H1 (cell line): ENCODE data around the gene ARMC5. TPM values are rescaled to one million over a fixed set of nuclear protein-coding genes. Genes with fewer than 3 reads are reported as not detected.

ENCODE experiments used
- CTCF ChIA-PET: fragments of 300-600 bp; sonication (Branson Sonifier 250); formaldehyde crosslinking; loops from one replicate; lab custom pipeline; 2021; ENCODE audit not compliant: partially characterized antibody; lab: Charles Lee
- POLR2A ChIA-PET: fragments of 300-600 bp; sonication (Branson Sonifier 250); formaldehyde crosslinking; loops from one replicate; lab custom pipeline; 2021; ENCODE audit warnings: inconsistent platforms; ENCODE audit not compliant: partially characterized antibody; lab: Charles Lee
- DNase-seq, 2 experiments: peaks; one replicate each; pipeline versions ENCODE4 v3.0.0 to v3.0.0-alpha.2; 2010 to 2022; ENCODE audit warnings: low spot score in 2 of 2, low read depth in 1 of 2, mixed read lengths in 1 of 2
- FAIRE-seq: peaks from 2 replicates; lab custom pipeline; 2011; peaks lifted over from hg19 to GRCh38; lab: Jason Lieb, UNC
- H2AFZ ChIP-seq: 2 replicates; pipeline ENCODE4 v1.8.1; 2012; ENCODE audit warnings: low read length, inconsistent platforms
- H2AK5ac ChIP-seq: 2 replicates; pipeline ENCODE4 v1.6.1; 2013; ENCODE audit warnings: low read depth, low read length
- H2BK120ac ChIP-seq: replicated peaks from 2 replicates; pipeline ENCODE3; 2013; ENCODE audit warnings: low read depth, low read length, inconsistent platforms
- H2BK12ac ChIP-seq: 2 replicates; pipeline ENCODE4 v1.6.1; 2013; ENCODE audit warnings: low read depth, low read length
- H2BK15ac ChIP-seq: 2 replicates; pipeline ENCODE4 v1.6.1; 2013; ENCODE audit warnings: low read length
- H2BK20ac ChIP-seq: 2 replicates; pipeline ENCODE4 v1.6.1; 2013; ENCODE audit warnings: low read length
- H2BK5ac ChIP-seq: 2 replicates; pipeline ENCODE4 v1.6.1; 2013; ENCODE audit warnings: low read depth, low read length
- H3K14ac ChIP-seq: 2 replicates; pipeline ENCODE4 v1.6.1; 2013; ENCODE audit warnings: inconsistent platforms; ENCODE audit not compliant: insufficient read length
- H3K18ac ChIP-seq: 2 replicates; pipeline ENCODE4 v1.6.1; 2013; ENCODE audit warnings: low read length; ENCODE audit errors: extremely low read depth
- H3K23ac ChIP-seq: 2 replicates; pipeline ENCODE4 v1.6.1; 2013; ENCODE audit warnings: inconsistent platforms; ENCODE audit not compliant: insufficient read length
- H3K23me2 ChIP-seq: 2 replicates; pipeline ENCODE4 v1.6.1; 2013; ENCODE audit warnings: low read depth, low read length
- H3K27ac ChIP-seq: 2 replicates; pipeline ENCODE4 v1.6.1; 2011; ENCODE audit warnings: low read depth, low read length, inconsistent platforms
- H3K27me3 ChIP-seq, 4 experiments: replicated peaks in 1 of 4; 1 replicate in 1 of 4; 2 replicates in 3 of 4; pipeline versions ENCODE4 v1.6.1 to v1.8.1; 2011 to 2013; ENCODE audit warnings: low read length in 3 of 4, mild to moderate bottlenecking in 3 of 4, inconsistent platforms in 2 of 4, mixed read lengths in 2 of 4, moderate library complexity in 1 of 4; ENCODE audit not compliant: control insufficient read depth in 3 of 4, insufficient read depth in 3 of 4; ENCODE audit errors: extremely low read depth in 1 of 4
- H3K36me3 ChIP-seq, 4 experiments: 2 replicates each; pipeline versions ENCODE4 v1.6.1 to v1.8.1; 2011 to 2013; ENCODE audit warnings: mild to moderate bottlenecking in 4 of 4, low read length in 3 of 4, moderate library complexity in 2 of 4, control low read depth in 1 of 4, inconsistent platforms in 1 of 4; ENCODE audit not compliant: insufficient read depth in 4 of 4, control insufficient read depth in 2 of 4
- H3K4ac ChIP-seq: replicated peaks from 2 replicates; pipeline ENCODE3; 2013; ENCODE audit warnings: low read length, low read depth, mixed read lengths, inconsistent platforms; ENCODE audit not compliant: insufficient read length
- H3K4me1 ChIP-seq, 4 experiments: replicated peaks in 1 of 4; 1 replicate in 1 of 4; 2 replicates in 3 of 4; pipeline versions ENCODE4 v1.6.1 to v1.8.1; 2011 to 2013; ENCODE audit warnings: low read length in 3 of 4, inconsistent platforms in 2 of 4, mixed read lengths in 1 of 4; ENCODE audit not compliant: insufficient read depth in 4 of 4, control insufficient read depth in 3 of 4
- H3K4me2 ChIP-seq, 2 experiments: 2 replicates each; pipeline versions ENCODE4 v1.6.1 to v1.8.1; 2011 to 2013; ENCODE audit warnings: low read depth in 2 of 2, low read length in 2 of 2, control low read depth in 1 of 2, inconsistent platforms in 1 of 2, mild to moderate bottlenecking in 1 of 2; ENCODE audit not compliant: insufficient read depth in 1 of 2
- H3K4me3 ChIP-seq, 4 experiments: fragments of 200-600, 300-600 bp in 1 of 4; sonication (generic), shearing (Covaris generic), sonication (Bioruptor Twin) in 1 of 4; 2 replicates each; pipeline versions ENCODE4 v1.5.1 to v1.8.1; 2011 to 2016; ENCODE audit warnings: low read length in 4 of 4, low read depth in 3 of 4, control low read depth in 2 of 4, inconsistent platforms in 2 of 4, mild to moderate bottlenecking in 2 of 4, mixed read lengths in 1 of 4, moderate library complexity in 1 of 4; ENCODE audit not compliant: insufficient read depth in 2 of 4; ENCODE audit errors: extremely low read depth in 1 of 4
- H3K56ac ChIP-seq: replicated peaks from 2 replicates; pipeline ENCODE3; 2013; ENCODE audit warnings: low read depth, mild to moderate bottlenecking, mixed read lengths, low read length, inconsistent platforms; ENCODE audit not compliant: insufficient read length
- H3K79me1 ChIP-seq: 2 replicates; pipeline ENCODE4 v1.6.1; 2013; ENCODE audit warnings: low read depth, low read length, control low read depth
- H3K79me2 ChIP-seq, 2 experiments: 2 replicates each; pipeline versions ENCODE4 v1.6.1 to v1.8.1; 2012 to 2013; ENCODE audit warnings: low read length in 2 of 2, mild to moderate bottlenecking in 2 of 2, inconsistent platforms in 1 of 2; ENCODE audit not compliant: insufficient read depth in 2 of 2, control insufficient read depth in 1 of 2
- H3K9ac ChIP-seq, 4 experiments: replicated peaks in 1 of 4; 1 replicate in 1 of 4; 2 replicates in 3 of 4; pipeline versions ENCODE4 v1.6.1 to v1.8.1; 2011 to 2013; ENCODE audit warnings: low read depth in 3 of 4, low read length in 3 of 4, control low read depth in 2 of 4, mild to moderate bottlenecking in 2 of 4, moderate library complexity in 2 of 4, inconsistent platforms in 1 of 4; ENCODE audit errors: extremely low read depth in 1 of 4
- H3K9me3 ChIP-seq, 2 experiments: 2 replicates each; pipeline versions ENCODE4 v1.6.1 to v1.8.1; 2012 to 2013; ENCODE audit warnings: mild to moderate bottlenecking in 2 of 2, moderate library complexity in 2 of 2, control low read depth in 1 of 2, inconsistent platforms in 1 of 2, low read depth in 1 of 2, low read length in 1 of 2, mixed read lengths in 1 of 2; ENCODE audit not compliant: insufficient read depth in 2 of 2
- H4K20me1 ChIP-seq, 2 experiments: replicated peaks in 1 of 2; 2 replicates each; pipeline versions ENCODE3 to v1.8.1; 2011 to 2013; ENCODE audit warnings: inconsistent platforms in 2 of 2, low read length in 2 of 2, mild to moderate bottlenecking in 1 of 2; ENCODE audit not compliant: insufficient read depth in 2 of 2, control insufficient read depth in 1 of 2
- H4K5ac ChIP-seq: 2 replicates; pipeline ENCODE4 v1.6.1; 2013; ENCODE audit warnings: low read length, low read depth, mixed read lengths, inconsistent platforms; ENCODE audit not compliant: insufficient read length
- H4K8ac ChIP-seq: 2 replicates; pipeline ENCODE4 v1.8.0; 2013; ENCODE audit warnings: mild to moderate bottlenecking, moderate library complexity, low read length, inconsistent platforms; ENCODE audit not compliant: insufficient read depth; ENCODE audit errors: extremely low read depth
- H4K91ac ChIP-seq: replicated peaks from 2 replicates; pipeline ENCODE3; 2013; ENCODE audit warnings: low read length, mixed read lengths, inconsistent platforms; ENCODE audit not compliant: insufficient read length
- BACH1 ChIP-seq: IDR thresholded peaks from 2 replicates; pipeline ENCODE4 v1.6.1; 2012; ENCODE audit warnings: low read length, improper control_type of control experiment
- BRCA1 ChIP-seq: IDR thresholded peaks from 2 replicates; pipeline ENCODE4 v1.6.1; 2012; ENCODE audit warnings: low read depth, low read length, improper control_type of control experiment
- CHD2 ChIP-seq: IDR thresholded peaks from 2 replicates; pipeline ENCODE4 v1.6.1; 2012; ENCODE audit warnings: low read length, improper control_type of control experiment
- CTBP2 ChIP-seq: IDR thresholded peaks from 2 replicates; pipeline ENCODE4 v1.7.0; 2011; ENCODE audit warnings: borderline replicate concordance, mild to moderate bottlenecking, moderate library complexity, mixed read lengths, low read length; ENCODE audit not compliant: insufficient read depth, insufficient read length
- EZH2 ChIP-seq: fragments of 200-600 bp; sonication (generic); IDR thresholded peaks from 2 replicates; pipeline ENCODE4 v1.7.1; 2012; ENCODE audit warnings: low read depth, mild to moderate bottlenecking, moderate library complexity, low read length, inconsistent platforms; ENCODE audit not compliant: severe bottlenecking
- GABPA ChIP-seq: IDR thresholded peaks from 2 replicates; pipeline ENCODE4 v1.6.1; 2011; ENCODE audit warnings: mild to moderate bottlenecking, low read length, moderate library complexity, borderline replicate concordance; ENCODE audit not compliant: insufficient read depth
- HDAC2 ChIP-seq, 2 experiments: fragments of 300-600 bp in 1 of 2; sonication (generic) in 1 of 2; IDR thresholded peaks; 2 replicates each; pipeline ENCODE4 v1.6.1; 2011 to 2012; ENCODE audit warnings: low read depth in 2 of 2, low read length in 2 of 2, mild to moderate bottlenecking in 2 of 2, moderate library complexity in 2 of 2, borderline replicate concordance in 1 of 2, inconsistent platforms in 1 of 2
- JUND ChIP-seq: IDR thresholded peaks from 2 replicates; pipeline ENCODE4 v1.6.1; 2011; ENCODE audit warnings: mild to moderate bottlenecking, improper control_type of control experiment, low read length
- KDM5A ChIP-seq: fragments of 200-600 bp; IDR thresholded peaks from 2 replicates; pipeline ENCODE4 v1.7.1; 2012; ENCODE audit warnings: mild to moderate bottlenecking, low read length, inconsistent platforms, mixed read lengths
- SIRT6 ChIP-seq: IDR thresholded peaks from one replicate; pipeline ENCODE4 v1.7.1; 2012; ENCODE audit warnings: low read length, inconsistent platforms
- SP1 ChIP-seq: IDR thresholded peaks from 2 replicates; pipeline ENCODE4 v1.6.1; 2011; ENCODE audit warnings: low read depth, low read length
- SUZ12 ChIP-seq: fragments of 200-600 bp; sonication (generic); IDR thresholded peaks from 2 replicates; pipeline ENCODE4 v1.6.1; 2012; ENCODE audit warnings: mild to moderate bottlenecking, inconsistent platforms, low read length, moderate library complexity, mixed read lengths
- USF2 ChIP-seq: IDR thresholded peaks from 2 replicates; pipeline ENCODE4 v1.6.1; 2011; ENCODE audit warnings: low read length, improper control_type of control experiment
- WGBS, 2 experiments: shearing (Covaris generic) in 1 of 2; methylation state at CpG; one replicate each; pipeline versions ENCODE4 v1.1.6 to v1.1.7; 2013 to 2015; ENCODE audit warnings: low lambda C conversion rate in 2 of 2, mixed read lengths in 2 of 2, inconsistent platforms in 1 of 2, low coverage in 1 of 2, missing lambda C conversion rate in 1 of 2; ENCODE audit not compliant: insufficient replicate concordance in 2 of 2, insufficient coverage in 1 of 2, insufficient read length in 1 of 2; ENCODE audit errors: extremely low coverage in 1 of 2, missing lambda C conversion rate in 1 of 2; 5-methylcytosine and 5-hydroxymethylcytosine counted together
- polyA plus RNA-seq, 7 experiments: library from polyadenylated mRNA; depleted of rRNA in 3 of 7; stranded (reverse) in 5 of 7; unstranded in 2 of 7; fragments of >200 nt in 5 of 7; fragments of 200-250 nt in 2 of 7; gene quantifications; 1 replicate in 5 of 7; 2 replicates in 1 of 7; 4 replicates in 1 of 7; pipeline versions ENCODE4 v1.2.1 to v1.2.3, GENCODE V29; 2011 to 2013; ENCODE audit warnings: missing spikeins in 2 of 7, mixed read lengths in 2 of 7
- total RNA-seq: library from RNA; stranded (reverse); fragmentation: NEBNext Ultra II Directional; extraction: Animal tissue kit (Norgen Biotek cat#: 25700); gene quantifications from 2 replicates; pipeline ENCODE4 v1.2.1, GENCODE V29; 2021

ARMC5 gene
- total and polyA plus RNA-seq, 2 of the 8 experiments (the other 6 are each of a cell fraction or from before 2014, with no cell fraction given): 7.8 to 8.7 TPM

GRCh38 chr16:31441956-31442355, 17.3 kb upstream of the ARMC5 start:
- no peaks in the 10 kb centered on the region for H3K79me1 ChIP-seq
- no peaks in the 10 kb centered on the region for H3K36me3 ChIP-seq
- H3K23me2 ChIP-seq: no peaks in the 10 kb centered on the region; the same call in 1 of the 2 replicates
- H4K8ac ChIP-seq: 0 out of 2 replicates have a peak overlapping the region, but pooled peaks have one; percentile 57
- TF ChIP-seq SP1 (no peak), CTBP2 (no peak), JUND (no peak), CHD2 (no peak), EZH2 (no peak), SUZ12 (no peak), BRCA1 (no peak), BACH1 (no peak), SIRT6 (no peak), USF2 (no peak), KDM5A (no peak), HDAC2 (IDR thresholded peaks at IDR 0.05; ENCODE audit: borderline replicate concordance in 1 of 2, low read depth in 2 of 2, low read length in 2 of 2) (no peak), GABPA (no peak)
- H3K27me3 ChIP-seq: peaks cover 0 to 2% (median 0%) of the 10 kb centered on the region in 4 experiments; a peak in 1 of 7 replicates
- H3K4me2 ChIP-seq: 0 out of 4 replicates have a peak overlapping the region, but pooled peaks have one; percentile 7 to 13
- no peak overlapping the region for H4K5ac ChIP-seq
- no peak overlapping the region for H3K9ac ChIP-seq
- no peaks in the 10 kb centered on the region for H3K9me3 ChIP-seq
- 94% methylated on average over 31 of the region's 34 CpGs; no CpG with 5 or more reads in 1 of the 2 experiments for WGBS, 2 experiments
- FAIRE-seq: no peak
- H2BK120ac ChIP-seq: no peak overlapping the region
- H2AFZ ChIP-seq: no peak overlapping the region
- no peak overlapping the region for H2BK5ac ChIP-seq
- H3K18ac ChIP-seq: no peak overlapping the region
- H2AK5ac ChIP-seq: no peak overlapping the region
- no peaks in the 10 kb centered on the region for H3K79me2 ChIP-seq
- ChIA-PET CTCF (interaction anchor here (0.6 to 6.5 kb wide), 13 partner anchors 10 to 241 kb away, joined by 3 to 36 read pairs (median 4); partner anchors contain the start of genes COX6A2 and PYCARD), POLR2A (interaction anchor here (0.8 to 1.7 kb wide), 7 partner anchors 10 to 261 kb away, joined by 3 to 8 read pairs (median 4); partner anchors contain the start of gene RUSF1)
- peak overlapping the region in 1 of 4 experiments; percentile 69; a peak in 1 of 8 replicates for H3K4me3 ChIP-seq
- H3K27ac ChIP-seq: no peak overlapping the region
- H4K91ac ChIP-seq: no peak overlapping the region
- no peak overlapping the region for H3K23ac ChIP-seq
- no peak overlapping the region for H2BK12ac ChIP-seq
- no peak for DNase-seq
- no peak overlapping the region for H3K4ac ChIP-seq
- H3K14ac ChIP-seq: no peak overlapping the region
- H2BK15ac ChIP-seq: no peak overlapping the region
- H4K20me1 ChIP-seq: no peaks in the 10 kb centered on the region
- H3K4me1 ChIP-seq: no peaks in the 10 kb centered on the region
- no peak overlapping the region for H2BK20ac ChIP-seq
- H3K56ac ChIP-seq: no peak overlapping the region
